HG03432 (cell line): ENCODE data around the gene TMEM30A.
A peak's percentile ranks its signal among the peaks of the same experiment; 100 is the strongest.

Source experiments
- ATAC-seq: cut with Tn5 transposase; IDR thresholded peaks from one replicate; pipeline ENCODE4 v1.9.1; 2021; ENCODE audit warnings: mild to moderate bottlenecking, moderate library complexity; ENCODE audit not compliant: unreplicated experiment

The TMEM30A gene

DNA sequence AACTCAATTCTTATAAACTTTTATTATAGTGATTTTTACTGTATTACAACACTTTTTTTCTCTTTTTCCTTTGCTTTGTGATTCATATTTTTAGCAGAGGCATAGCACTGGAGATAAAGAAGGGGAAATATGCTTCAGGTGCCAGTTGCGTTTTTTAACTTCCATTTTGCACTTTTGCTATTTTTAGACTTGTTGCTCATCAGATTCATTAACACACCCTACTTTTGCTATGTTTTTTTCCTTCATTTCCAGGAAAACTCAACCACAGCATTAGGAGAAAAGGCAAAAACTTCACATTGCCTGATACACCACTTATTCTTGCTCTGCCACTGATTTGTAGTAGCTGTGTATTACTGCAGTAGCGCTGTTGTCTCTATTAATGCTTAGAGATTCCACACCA, 8.0 kb upstream of the TMEM30A start:
- no peak for ATAC-seq

DNA sequence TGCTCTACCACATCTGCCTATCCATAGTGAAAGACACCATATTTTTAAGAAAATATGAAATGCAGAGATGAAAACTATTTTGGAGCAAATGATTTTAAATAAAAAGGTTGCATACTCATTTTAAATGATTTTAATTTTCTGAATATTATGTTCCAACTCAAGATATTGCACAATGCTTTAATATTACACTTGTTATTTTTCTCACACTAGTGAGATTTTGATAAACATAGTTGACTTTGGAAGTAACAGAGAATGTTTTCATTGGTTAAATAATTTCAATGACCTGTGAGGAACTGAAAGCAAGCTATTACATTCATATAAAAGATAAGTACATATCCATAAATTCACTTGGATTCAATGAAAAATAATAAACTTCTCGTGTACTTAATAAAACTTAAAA, 7.2 kb upstream of the TMEM30A start:
- ATAC-seq: no peak

DNA sequence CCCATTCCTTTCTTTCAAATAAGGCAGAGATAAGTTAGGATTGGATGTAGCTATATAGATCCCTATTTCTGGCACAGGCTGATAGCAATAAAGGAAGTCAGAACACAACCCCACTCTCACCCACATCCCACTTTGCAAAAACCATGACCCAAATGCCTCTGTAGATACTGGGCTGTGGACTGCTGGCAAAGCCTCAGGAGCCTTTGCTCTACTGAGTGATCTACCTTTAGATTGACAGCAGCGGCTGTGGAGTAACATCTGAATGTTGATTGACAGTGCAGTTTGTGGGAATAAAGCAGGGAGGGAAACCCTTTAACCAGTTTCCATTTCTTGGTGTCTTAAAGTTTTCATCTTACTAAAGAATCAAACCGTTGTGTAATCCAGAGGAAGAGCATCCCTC, 6.7 kb upstream of the TMEM30A start:
- ATAC-seq: no peak

DNA sequence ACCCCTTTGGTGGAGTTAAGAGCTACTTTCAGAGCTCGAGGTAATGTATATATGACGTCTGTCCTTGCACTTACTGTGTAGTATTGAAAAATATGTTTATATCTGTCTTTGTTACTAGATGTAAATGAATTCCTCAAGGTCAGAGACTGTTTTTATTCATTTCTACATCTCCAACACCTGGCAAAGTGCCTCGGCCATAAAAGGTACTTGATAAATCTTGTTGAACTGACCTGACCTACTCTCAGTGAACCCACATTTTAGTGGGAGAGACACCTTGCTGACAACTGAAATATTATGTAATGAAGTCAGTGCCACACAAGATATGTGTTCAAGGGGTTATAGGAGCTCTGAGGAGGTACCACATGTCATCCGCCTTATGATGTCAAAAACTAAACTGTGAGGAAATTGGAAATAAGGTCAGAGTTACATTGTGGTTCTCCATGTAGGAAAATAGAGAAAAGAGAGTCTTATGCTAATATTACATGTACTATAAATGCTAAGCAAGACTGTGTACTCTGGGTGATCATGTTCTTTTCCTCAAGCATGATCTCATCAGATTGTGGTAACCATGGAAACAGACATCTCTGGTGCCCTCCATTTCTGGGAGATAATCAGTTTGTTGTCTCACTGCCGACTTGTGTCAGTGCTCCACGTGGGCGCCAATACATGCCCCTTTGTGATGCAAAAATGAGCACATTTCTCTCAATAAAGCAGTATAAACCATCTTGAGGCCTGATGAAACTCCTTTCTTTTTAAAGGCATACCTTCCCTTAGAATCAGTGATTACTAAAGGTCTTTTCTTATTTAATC, 5.7 kb upstream of the TMEM30A start:
- ATAC-seq: no peak

DNA sequence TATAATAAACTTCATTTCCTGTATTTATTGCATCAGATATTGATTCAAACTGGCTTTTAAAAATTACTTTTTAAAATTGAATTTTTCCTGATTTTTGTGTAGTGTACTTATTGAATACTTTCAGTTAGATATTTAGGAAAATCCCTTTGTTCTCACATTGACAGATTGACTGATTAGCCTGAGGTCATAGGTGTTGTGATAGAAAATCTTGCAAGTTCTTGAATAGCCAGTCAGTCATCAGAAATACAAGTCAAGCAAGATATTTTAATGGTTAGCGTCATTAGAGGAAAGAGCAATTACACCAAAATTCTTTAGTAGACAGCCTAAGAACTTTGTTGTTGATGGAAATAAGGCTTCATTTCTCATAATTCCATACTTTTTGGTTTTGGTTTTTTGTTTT, 3.4 kb upstream of the TMEM30A start:
- no peak for ATAC-seq

DNA sequence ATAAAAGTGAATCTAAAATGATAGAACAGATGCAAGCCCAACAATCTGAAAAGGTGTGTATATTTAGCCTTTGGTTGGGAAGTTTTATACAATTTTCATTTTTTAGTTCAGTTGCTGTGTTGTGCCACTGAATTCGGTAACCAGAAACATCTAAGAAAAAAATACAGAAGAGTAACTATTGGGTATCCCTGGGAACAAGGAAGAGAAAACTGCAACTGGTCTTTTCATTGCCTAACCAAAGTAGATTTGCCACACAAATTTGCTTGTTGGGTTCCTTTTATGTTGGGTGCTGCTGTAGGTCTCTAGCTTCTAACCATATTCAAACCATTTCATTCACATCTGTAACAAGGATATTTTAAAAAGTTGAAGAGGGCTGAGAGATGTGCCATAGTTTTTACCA, 2.8 kb upstream of the TMEM30A start:
- ATAC-seq: no peak

DNA sequence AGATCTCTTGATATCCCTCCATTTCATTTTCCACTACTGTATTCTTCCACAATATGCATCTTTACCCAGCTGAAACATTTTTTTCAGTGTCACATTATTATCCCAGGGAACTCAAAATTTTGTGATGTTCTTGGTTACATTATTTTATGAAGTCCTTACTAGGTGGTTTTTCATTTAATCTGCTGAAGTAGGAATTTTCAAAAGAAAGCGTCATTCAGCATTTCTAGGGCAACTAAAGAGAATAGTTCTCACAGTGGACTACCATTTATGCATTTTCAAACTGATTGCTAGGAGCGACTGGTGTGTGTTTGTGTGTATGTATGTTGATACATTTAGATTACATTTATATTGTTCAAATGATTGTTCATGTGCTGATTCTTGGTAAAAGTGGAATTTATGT, 2.4 kb upstream of the TMEM30A start:
- no peak for ATAC-seq

DNA sequence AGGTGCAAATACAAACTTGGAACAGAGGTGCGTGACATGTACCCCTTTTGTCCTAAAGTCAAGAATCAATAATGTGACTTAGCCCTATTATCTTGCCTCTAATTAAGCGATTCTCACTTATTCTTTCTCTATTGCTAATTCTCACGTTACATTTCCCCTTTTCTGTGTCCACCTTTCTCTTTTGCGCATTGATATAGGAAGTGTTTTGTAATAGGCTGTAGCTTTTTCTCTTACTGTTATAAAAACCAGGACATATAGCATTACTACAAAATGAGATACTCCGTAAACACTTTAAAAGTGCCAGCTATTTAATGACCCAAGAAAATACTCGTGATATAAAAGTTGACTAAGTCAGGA, 669 bp upstream of the TMEM30A start:
- peak; percentile 8 for ATAC-seq

DNA sequence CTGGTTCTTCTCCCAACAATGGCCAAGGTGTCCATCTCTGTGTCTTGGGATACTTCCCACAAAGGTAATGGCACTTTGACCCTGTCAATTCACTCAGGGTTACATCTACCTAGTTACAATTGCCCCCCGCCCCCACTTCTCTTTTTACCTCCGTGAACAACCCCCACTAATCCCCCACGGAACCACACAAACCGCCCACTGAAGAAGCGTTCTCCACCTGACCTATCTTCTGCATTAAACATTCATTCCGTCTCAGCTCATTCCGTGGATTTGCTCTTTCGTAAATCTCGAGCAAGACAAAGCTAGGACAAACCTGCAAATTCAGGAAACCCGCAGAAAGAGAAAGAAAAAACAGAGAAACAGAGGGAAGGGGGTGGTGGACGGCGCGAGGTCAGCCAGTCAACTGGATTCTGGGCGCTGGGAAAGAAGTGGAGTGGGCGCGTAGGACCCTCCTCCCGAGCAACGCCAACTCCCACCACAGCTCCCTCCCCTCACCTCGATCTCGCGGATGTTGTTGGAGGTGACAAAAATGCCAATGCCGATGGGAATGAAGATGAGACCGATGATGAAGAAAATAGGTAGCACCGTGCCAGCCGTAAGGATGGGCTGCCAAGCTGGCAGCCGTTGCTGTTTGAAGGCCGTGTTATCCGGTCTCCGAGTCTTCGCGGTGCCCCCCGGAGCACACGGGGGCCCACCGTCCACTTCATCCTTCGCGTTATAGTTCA, 523 bp downstream of the TMEM30A start:
- ATAC-seq: peak; percentile 26

DNA sequence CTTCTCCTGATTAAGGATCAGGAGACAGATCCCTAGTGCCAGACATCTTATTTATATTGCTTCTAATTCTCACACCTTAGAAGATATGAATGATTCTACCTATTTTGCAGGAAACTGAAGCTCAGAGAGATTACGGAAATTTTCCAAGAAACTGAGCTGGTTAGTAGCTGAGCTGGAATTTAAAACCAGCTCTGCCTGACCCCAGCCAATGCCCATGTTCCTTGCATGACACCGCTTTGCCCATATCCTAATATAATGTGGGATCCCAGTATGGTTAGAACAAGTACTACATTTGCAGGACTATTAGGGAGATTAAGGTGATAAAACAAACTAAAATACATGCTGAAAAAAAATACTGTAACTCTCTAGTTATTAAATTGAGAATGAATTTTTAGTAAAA, 1.9 kb downstream of the TMEM30A start:
- no peak for ATAC-seq

DNA sequence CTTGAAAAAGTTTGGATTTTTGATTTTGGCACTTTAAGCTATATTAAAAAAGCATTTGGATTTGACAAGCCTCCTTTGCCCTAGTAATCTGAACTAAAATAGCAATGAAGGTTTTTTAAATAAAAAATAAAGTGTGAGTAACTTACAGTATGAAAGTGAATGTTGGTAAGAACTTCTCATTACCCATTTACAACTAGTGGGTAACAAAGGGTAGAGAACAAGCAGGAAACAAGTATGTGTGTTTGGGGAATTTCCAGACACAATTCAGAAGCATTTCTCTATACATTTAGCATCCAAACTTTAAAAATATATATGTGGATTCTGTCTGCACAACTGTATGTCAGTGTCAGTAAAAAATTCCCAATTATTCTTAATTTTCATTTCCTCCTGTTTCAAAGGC, 2.9 kb downstream of the TMEM30A start:
- ATAC-seq: no peak

DNA sequence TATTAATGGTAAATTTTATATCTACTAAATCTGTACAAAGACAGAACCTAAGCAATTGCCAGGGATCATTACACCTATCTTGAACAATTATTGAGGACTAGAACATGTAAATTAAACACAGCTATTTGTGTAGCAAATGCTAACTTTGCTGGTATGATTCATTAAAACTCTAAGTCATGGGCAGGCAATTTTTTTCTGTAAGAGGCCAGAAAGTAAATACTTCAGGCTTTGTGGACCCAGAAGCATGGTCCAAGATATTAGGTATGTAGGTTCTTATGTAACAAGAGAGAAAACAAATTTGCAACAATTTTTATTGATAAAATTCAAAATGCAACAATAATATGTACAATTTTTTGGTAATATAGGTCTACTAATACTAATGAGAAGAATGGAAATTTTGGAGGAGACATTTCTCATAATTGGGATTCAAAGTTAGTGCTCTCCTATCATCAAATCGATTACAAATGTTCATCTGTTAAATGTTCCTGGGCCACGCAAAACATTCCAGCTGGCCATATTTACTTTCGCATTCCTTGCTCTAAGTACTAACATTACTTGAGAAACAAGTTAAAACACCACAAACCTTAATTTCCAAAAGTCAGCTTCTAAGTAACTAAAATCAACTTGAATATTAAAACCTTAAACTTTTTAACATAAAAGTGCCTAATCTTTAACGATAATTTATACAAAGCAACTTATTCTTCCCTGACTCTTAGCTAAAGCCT, 4.3 kb downstream of the TMEM30A start:
- ATAC-seq: no peak

DNA sequence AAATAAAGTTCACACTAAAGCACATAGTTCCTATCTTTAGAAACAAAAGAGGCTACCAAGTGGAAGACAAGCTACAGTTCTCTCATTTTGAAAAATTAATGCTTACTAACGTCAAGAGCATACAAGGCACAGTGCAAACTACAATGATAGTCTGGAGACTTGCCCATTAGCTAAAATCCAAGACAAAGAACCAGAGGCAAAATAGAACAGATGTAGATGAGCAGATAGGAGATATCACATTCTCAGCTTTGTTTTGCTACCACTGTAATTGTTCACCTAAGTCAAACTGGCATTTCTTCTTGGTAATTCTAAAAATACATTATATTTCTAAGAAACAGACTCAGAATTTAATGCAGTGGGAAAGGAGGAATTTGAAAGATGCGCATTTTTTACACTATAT, 5.2 kb downstream of the TMEM30A start:
- no peak for ATAC-seq

DNA sequence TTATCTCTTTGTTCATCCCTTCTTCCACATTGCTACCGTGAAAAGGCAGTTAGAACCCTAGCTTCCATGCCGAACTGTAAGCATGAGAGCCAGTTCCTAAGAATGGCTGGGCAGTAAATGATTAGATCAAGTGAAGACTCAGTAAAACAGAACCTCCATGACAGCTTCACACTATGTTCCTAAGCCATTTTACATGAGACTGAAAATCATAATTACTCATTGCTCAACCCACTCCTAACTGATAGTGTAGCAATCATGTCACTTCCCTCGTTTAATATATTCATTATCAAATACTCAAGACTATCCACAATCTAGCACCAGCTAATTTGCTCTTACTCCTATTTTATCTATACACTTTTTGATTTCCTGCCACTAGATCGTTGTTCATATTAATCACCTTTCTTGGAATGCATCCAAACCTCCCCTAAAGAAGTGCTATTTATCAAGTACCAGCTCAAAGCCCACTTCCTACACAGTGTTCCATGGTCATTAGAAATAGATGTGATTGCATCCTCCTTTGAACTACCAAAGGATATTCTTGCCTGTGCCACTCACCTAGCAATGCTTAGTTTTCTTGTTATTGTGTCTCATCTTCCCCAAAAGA, 6.0 kb downstream of the TMEM30A start:
- no peak for ATAC-seq

DNA sequence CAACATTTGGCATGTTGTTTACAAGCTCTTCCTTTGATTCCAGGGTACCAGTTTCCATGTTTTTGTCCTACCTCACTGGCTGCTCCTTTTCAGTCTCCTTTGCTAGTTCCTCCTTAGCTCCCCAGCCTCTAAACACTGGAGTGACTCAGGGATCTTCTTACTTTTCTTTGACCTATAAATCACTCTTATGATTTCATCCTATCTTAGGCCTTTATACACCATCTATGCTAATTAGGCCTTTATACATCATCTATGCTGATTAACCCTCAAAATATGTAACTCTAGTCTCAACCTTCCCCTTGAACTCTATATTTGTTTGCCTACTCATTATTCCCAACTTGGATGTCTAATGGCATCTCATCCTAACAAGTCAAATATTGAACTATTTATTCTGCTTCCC, 9.5 kb downstream of the TMEM30A start:
- ATAC-seq: no peak

DNA sequence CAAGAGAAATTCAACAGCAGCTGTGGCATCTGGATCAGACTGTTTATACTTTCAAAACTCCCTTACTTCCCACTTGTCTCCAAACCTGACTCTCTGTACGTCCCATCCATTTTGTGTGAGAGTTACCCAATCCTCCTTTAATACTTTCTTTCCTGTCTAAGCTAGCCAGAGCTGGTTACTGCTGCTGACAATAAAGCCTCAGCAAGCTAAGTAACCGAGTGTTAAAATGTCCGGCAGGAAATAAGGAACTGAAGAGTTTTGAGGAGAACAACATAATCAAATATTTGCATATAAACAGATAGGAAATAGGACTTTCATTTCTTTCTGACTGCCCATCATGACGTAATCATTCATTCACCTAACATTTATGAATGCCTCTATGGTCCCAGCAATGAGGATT, 11.6 kb downstream of the TMEM30A start:
- no peak for ATAC-seq

DNA sequence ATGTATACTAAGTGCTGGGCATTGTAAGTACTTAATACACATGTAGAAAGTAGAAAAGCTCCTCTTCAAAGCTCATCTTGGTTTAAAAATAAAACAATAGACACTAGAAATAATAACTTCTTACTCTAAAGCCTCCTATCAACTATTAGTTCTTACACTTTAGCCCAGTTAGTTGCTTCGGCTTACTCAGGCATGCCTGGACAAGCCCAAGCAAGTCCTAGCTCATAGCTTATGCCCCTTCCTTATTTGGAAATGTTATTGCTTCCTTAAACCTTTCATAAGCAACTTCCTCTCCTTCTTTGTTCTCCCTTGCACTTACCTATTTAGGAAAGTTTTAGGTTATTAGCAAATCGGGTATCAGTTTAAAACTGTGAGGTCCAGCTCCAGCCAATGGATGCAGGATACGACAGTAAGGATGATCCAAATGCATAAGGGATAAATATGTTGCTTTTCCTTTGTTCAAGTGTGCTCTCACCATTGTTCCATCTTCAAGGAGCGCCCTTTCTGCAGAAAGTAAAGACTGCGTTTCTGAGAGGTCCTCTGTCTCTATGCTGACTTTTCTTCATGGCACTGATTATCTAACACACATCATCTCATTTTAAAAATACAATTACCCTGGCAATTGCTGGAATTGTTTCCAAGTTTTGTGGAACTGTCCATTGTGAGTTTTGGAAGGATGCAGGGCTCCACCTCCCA, 12.3 kb downstream of the TMEM30A start:
- no peak for ATAC-seq

DNA sequence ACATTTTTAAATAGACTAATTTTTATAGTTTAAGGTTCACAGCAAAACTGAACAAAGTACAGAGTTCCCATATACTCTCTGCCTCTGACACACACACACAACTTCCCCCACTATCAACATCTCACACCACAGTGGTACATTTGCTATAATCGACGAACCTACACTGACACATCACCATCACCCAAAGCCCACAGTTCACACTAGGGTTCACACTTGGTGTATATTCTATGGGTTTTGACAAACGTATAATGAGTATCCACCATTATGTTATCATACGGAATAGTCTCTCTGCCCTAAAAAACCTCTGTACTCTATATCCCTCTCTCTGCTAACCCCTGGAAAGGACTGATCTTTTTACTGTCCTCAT, 15.6 kb downstream of the TMEM30A start:
- ATAC-seq: no peak

DNA sequence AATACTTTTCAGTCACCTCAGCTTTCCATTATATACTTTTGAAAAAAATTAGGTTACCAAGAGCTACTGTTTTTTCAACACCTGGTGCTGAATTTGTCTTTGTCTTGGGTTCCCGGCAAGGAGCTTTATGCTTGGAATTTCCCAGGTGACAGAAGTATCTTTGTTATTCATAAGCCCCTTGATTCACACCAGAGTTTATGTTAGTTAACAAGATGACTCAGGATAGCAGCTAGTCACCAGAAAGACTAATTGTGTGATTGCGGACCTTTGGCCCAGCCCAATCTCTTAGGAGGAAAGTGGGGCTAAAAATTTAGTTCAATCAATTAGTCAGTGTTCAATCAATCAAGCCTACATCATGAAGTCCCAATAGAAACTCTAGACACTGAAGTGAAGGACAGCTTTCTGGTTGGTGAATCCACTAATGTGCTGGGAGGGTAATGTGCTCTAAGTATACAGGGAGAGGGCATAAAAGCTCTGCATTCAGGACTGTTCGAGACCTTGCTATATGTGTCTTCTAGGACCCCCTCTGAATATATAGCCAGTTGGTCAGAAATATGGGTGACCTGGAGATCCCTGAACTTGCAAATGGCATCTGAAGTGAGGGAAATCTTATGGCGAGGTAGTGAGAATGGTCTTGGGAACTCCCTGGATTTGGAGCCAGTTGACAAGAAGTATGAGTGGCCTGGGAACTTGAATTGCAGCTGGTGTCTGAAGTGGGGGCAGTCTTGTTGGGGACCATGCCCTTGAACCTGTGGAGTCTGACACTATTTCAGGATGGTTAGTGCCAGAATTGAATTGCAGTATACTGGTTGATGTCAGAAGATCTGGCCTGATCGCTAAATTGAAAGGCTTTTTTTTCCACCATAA, 16.2 kb downstream of the TMEM30A start:
- no peak for ATAC-seq

DNA sequence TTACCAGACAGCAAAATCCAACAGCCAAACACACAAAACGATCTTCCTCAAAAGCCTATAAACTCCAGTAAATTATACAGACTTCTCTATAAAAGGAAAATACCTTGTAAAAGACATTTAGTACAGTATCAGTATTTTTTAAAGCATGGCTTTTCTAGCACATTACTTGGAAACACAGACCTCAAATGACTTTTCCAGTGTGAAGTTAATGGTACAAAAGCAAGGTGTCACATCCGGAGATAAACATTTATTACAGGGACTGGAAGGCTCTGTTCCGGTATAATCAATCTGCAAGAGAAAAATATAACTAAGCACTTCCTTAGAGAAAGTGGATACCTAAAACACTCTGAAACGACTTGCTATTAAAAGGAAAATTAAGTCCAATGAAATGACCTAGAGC, 17.1 kb downstream of the TMEM30A start:
- ATAC-seq: no peak
